Subcutaneous abdominal adipose tissue (tissue), 5 donors: ENCODE results near the gene RAB1B.
A peak's percentile ranks its signal among the peaks of the same experiment; 100 is the strongest.
"Not testable (repeated sequence)": the region's sequence is repeated elsewhere in the genome, so short reads cannot be mapped to it uniquely, and the experiment has no call there.

ENCODE experiments used
- H3K27ac ChIP-seq: one replicate; pipeline ENCODE4 v1.7.0; 2013; ENCODE audit warnings: low read depth, mild to moderate bottlenecking, inconsistent platforms, low read length, moderate library complexity
- H3K27me3 ChIP-seq, 5 donors: one replicate each; pipeline ENCODE4 v1.7.0; 2013; ENCODE audit warnings: low read length in 5 of 5, inconsistent platforms in 1 of 5; ENCODE audit not compliant: control insufficient read depth in 5 of 5, insufficient read depth in 4 of 5
- H3K36me3 ChIP-seq, 5 donors: one replicate each; pipeline ENCODE4 v1.7.0; 2013; ENCODE audit warnings: low read length in 5 of 5; ENCODE audit not compliant: control insufficient read depth in 5 of 5, insufficient read depth in 5 of 5
- H3K4me1 ChIP-seq, 5 donors: one replicate each; pipeline ENCODE4 v1.7.0; 2013; ENCODE audit warnings: low read length in 5 of 5, mild to moderate bottlenecking in 3 of 5, moderate library complexity in 1 of 5; ENCODE audit not compliant: control insufficient read depth in 5 of 5, insufficient read depth in 5 of 5
- H3K4me3 ChIP-seq, 5 donors: one replicate each; pipeline ENCODE4 v1.7.0; 2013; ENCODE audit warnings: low read length in 5 of 5, low read depth in 1 of 5
- H3K9ac ChIP-seq, 5 donors: one replicate each; pipeline ENCODE4 v1.7.0; 2013; ENCODE audit warnings: low read length in 5 of 5, mild to moderate bottlenecking in 4 of 5, moderate library complexity in 3 of 5
- H3K9me3 ChIP-seq, 5 donors: one replicate each; pipeline ENCODE4 v1.7.0; 2013; ENCODE audit warnings: low read length in 5 of 5; ENCODE audit not compliant: control insufficient read depth in 5 of 5
- donor health status: healthy.
- donor health status: healthy.
- donor health status: healthy.
- donor health status: healthy.
- donor health status: healthy.

RAB1B gene

DNA sequence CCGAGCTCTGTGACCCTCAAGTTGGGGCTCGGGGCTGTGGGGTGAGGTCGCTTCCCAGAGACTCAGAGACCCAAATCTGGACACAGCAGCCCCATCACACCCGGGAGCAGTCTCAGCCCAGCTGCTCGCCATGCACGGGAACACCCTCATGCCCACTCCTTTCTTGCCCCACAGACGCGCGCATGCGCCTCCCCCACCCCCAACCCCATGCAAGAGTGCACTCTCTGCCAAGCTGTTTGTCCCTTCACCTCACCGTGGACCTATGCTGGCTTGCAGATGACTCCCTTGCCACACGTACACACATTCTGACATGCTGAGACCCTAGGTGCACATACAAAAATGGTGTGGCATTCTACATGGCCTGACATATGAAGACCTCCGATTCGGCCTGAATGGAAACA is 48.9 kb downstream of the RAB1B start:
- Histone ChIP-seq H3K9ac (peak overlapping the region in 2 of 5 donors; percentile 35 to 43), H3K27ac (peak overlapping the region; percentile 80), H3K27me3 (no peaks in the 10 kb centered on the region), H3K36me3 (no peaks in the 10 kb centered on the region), H3K4me3 (peak overlapping the region; percentile 29 to 62 (median 42)), H3K4me1 (peaks cover 21 to 77% (median 76%) of the 10 kb centered on the region in 5 donors), H3K9me3 (no peaks in the 10 kb centered on the region)

GRCh38 chr11:66317723-66318599 is 49.5 kb downstream of the RAB1B start:
- H3K27ac ChIP-seq = peak overlapping the region; percentile 80
- H3K27me3 ChIP-seq = no peaks in the 10 kb centered on the region
- no peaks in the 10 kb centered on the region for H3K9me3 ChIP-seq
- peak overlapping the region in 1 of 5 donors; percentile 43 for H3K9ac ChIP-seq
- H3K36me3 ChIP-seq = no peaks in the 10 kb centered on the region
- H3K4me3 ChIP-seq = peak overlapping the region; percentile 29 to 62 (median 42)
- peaks cover 21 to 81% (median 79%) of the 10 kb centered on the region in 5 donors for H3K4me1 ChIP-seq

- H3K36me3 ChIP-seq = no peaks in the 10 kb centered on the region
- peak overlapping the region; percentile 35 for H3K27ac ChIP-seq
- H3K27me3 ChIP-seq = no peaks in the 10 kb centered on the region
- H3K9ac ChIP-seq = no peak overlapping the region
- peak overlapping the region in 4 of 5 donors; percentile 10 to 37 (median 15) for H3K4me3 ChIP-seq
- H3K9me3 ChIP-seq = no peaks in the 10 kb centered on the region
- peaks cover 23 to 80% (median 75%) of the 10 kb centered on the region in 5 donors for H3K4me1 ChIP-seq
These were observed 50.1 kb downstream of the RAB1B start for GRCh38 chr11:66318600-66318970.

- H3K27ac ChIP-seq, H3K36me3 ChIP-seq, H3K9ac ChIP-seq, H3K27me3 ChIP-seq, H3K4me3 ChIP-seq, H3K9me3 ChIP-seq: not testable (repeated sequence)
- peaks cover 28 to 77% (median 75%) of the 10 kb centered on the region in 5 donors for H3K4me1 ChIP-seq
These were observed 51.9 kb downstream of the RAB1B start for GRCh38 chr11:66320289-66320688.

DNA sequence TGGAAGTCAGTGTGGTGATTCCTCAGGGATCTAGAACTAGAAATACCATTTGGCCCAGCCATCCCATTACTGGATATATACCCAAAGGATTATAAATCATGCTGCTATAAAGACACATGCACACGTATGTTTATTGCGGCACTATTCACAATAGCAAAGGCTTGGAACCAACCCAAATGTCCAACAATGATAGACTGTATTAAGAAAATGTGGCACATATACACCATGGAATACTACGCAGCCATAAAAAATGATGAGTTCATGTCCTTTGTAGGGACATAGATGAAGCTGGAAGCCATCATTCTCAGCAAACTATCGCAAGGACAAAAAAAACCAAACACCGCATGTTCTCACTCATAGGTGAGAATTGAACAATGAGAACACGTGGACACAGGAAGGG is 52.3 kb downstream of the RAB1B start:
- peaks cover 28 to 77% (median 75%) of the 10 kb centered on the region in 5 donors for H3K4me1 ChIP-seq
- not testable (repeated sequence) for H3K9ac ChIP-seq, H3K4me3 ChIP-seq, H3K9me3 ChIP-seq, H3K27ac ChIP-seq, H3K36me3 ChIP-seq, H3K27me3 ChIP-seq

DNA sequence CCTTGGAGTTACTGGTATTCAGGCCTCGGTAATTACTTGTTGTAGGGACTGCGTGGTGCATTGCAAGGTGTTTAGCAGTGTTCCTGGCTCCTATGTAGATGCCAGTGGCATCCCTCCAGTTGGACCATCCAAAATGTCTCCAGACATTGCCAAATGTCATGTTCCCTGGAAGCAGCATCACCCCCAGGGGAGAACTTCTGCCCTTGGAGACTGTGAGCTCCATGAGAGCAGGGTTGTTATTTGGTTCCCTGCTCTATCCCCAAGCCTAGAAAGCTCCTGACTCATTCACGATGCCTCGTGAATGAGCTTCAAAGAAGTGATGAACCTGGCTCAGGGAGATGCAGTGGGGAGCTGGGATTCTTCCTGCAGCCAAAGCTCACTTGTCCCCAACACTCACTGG is 53.2 kb downstream of the RAB1B start:
- Histone ChIP-seq H3K27ac (peak overlapping the region; percentile 44), H3K9ac (no peak overlapping the region), H3K4me1 (peaks cover 31 to 77% (median 75%) of the 10 kb centered on the region in 5 donors)

GRCh38 chr11:66322732-66323427 is 54.4 kb downstream of the RAB1B start:
- Histone ChIP-seq H3K4me3 (peak overlapping the region in 1 of 5 donors; percentile 23), H3K27me3 (no peaks in the 10 kb centered on the region), H3K27ac (no peak overlapping the region), H3K9ac (no peak overlapping the region), H3K36me3 (no peaks in the 10 kb centered on the region), H3K4me1 (peaks cover 33 to 78% (median 76%) of the 10 kb centered on the region in 5 donors), H3K9me3 (no peaks in the 10 kb centered on the region)

More for the DNA sequence above, 53.2 kb downstream of the RAB1B start:
- no peaks in the 10 kb centered on the region for H3K9me3 ChIP-seq
- no peaks in the 10 kb centered on the region for H3K27me3 ChIP-seq
- H3K36me3 ChIP-seq = no peaks in the 10 kb centered on the region
- H3K4me3 ChIP-seq = no peak overlapping the region

GRCh38 chr11:66323684-66324083 is 55.2 kb downstream of the RAB1B start:
- H3K36me3 ChIP-seq = no peaks in the 10 kb centered on the region
- H3K9ac ChIP-seq = no peak overlapping the region
- H3K9me3 ChIP-seq = no peaks in the 10 kb centered on the region
- no peak overlapping the region for H3K4me3 ChIP-seq
- no peak overlapping the region for H3K27ac ChIP-seq
- H3K27me3 ChIP-seq = no peaks in the 10 kb centered on the region
- peaks cover 31 to 78% (median 76%) of the 10 kb centered on the region in 5 donors for H3K4me1 ChIP-seq

GRCh38 chr11:66324664-66325063 is 56.2 kb downstream of the RAB1B start:
- no peak overlapping the region for H3K27ac ChIP-seq
- no peak overlapping the region for H3K4me3 ChIP-seq

GRCh38 chr11:66325263-66325671 is 56.8 kb downstream of the RAB1B start:
- H3K36me3 ChIP-seq = no peaks in the 10 kb centered on the region
- H3K4me3 ChIP-seq = no peak overlapping the region
- no peaks in the 10 kb centered on the region for H3K27me3 ChIP-seq
- peak overlapping the region in 1 of 5 donors; percentile 3 for H3K9ac ChIP-seq
- peak overlapping the region; percentile 67 for H3K27ac ChIP-seq
- peaks cover 28 to 74% (median 72%) of the 10 kb centered on the region in 5 donors for H3K4me1 ChIP-seq
- no peaks in the 10 kb centered on the region for H3K9me3 ChIP-seq

More at GRCh38 chr11:66324664-66325063, 56.2 kb downstream of the RAB1B start:
- no peaks in the 10 kb centered on the region for H3K27me3 ChIP-seq
- no peaks in the 10 kb centered on the region for H3K36me3 ChIP-seq
- no peaks in the 10 kb centered on the region for H3K9me3 ChIP-seq
- peaks cover 28 to 74% (median 72%) of the 10 kb centered on the region in 5 donors for H3K4me1 ChIP-seq
- no peak overlapping the region for H3K9ac ChIP-seq
